Activated naive CD4-positive, alpha-beta T cell treated with anti-CD3 and anti-CD28 coated beads for 36 hours (primary cell): ENCODE results near the gene ANKFY1. TPM values are rescaled to one million over a fixed set of nuclear protein-coding genes. Genes with fewer than 3 reads are reported as not detected.
A peak's percentile ranks its signal among the peaks of the same experiment; 100 is the strongest.

Experiments
- CTCF ChIA-PET: fragments of 350-600 bp; sonication (Branson Sonifier 250); formaldehyde crosslinking; loops from one replicate; lab custom pipeline; 2021; ENCODE audit warnings: antibody characterized with exemption; lab: Charles Lee
- DNase-seq: peaks from one replicate; pipeline ENCODE4 v3.0.0-alpha.2; 2020
- H3K27ac Mint-ChIP-seq: one replicate; pipeline ENCODE4 v1.8.0; 2021; ENCODE audit warnings: mild to moderate bottlenecking, mixed read lengths
- H3K27me3 Mint-ChIP-seq: one replicate; pipeline ENCODE4 v1.8.0; 2021; ENCODE audit warnings: low read depth, mixed read lengths
- H3K36me3 Mint-ChIP-seq: one replicate; pipeline ENCODE4 v1.8.0; 2021; ENCODE audit warnings: low read depth, mixed read lengths
- H3K4me1 Mint-ChIP-seq: one replicate; pipeline ENCODE4 v1.8.0; 2021; ENCODE audit warnings: low read depth, mixed read lengths
- H3K4me3 Mint-ChIP-seq: one replicate; pipeline ENCODE4 v1.8.0; 2021; ENCODE audit warnings: mild to moderate bottlenecking, moderate library complexity, mixed read lengths
- H3K9me3 Mint-ChIP-seq: one replicate; pipeline ENCODE4 v1.8.0; 2021; ENCODE audit warnings: mixed read lengths
- intact Hi-C: fragments of 100-400 bp; cut with micrococcal nuclease; formaldehyde crosslinking; loops from one replicate; pipeline ENCODE4 v1.15.1; 2023
- total RNA-seq, 2 experiments: library from RNA; stranded (reverse); gene quantifications; one replicate each; pipeline ENCODE4 v1.2.3, GENCODE V29; 2021

Gene ANKFY1
- total RNA-seq, 2 experiments from 2014 or later = 36.6 to 37.4 TPM

DNA sequence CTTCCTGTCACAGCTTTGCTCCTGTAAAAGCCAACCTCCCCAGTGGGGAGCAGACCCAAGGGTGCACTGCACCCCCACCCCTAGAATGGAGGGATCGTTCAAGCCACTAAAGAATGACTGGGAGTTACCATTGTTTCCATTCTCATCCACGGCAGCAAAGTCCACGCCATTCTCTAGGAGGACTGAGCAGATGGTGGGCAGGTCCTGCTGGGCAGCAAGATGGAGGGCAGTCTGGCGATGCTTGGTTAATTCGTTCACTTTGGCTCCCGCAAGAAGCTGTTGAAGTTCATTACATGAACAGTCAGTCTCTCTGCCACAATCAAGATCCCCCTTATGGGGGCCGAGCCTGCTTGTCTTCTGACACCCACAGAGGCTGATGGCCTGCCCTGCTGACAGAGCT lies 90.0 kb downstream of the ANKFY1 start:
- CTCF ChIA-PET = no interaction called here
- peaks cover 69% of the 10 kb centered on the region for H3K36me3 Mint-ChIP-seq
- no peak overlapping the region for H3K4me3 Mint-ChIP-seq
- intact Hi-C loops = no loop called here
- H3K27ac Mint-ChIP-seq = no peak overlapping the region
- peaks cover 52% of the 10 kb centered on the region for H3K4me1 Mint-ChIP-seq
- H3K9me3 Mint-ChIP-seq = no peaks in the 10 kb centered on the region
- DNase-seq = no peak
- no peaks in the 10 kb centered on the region for H3K27me3 Mint-ChIP-seq

DNA sequence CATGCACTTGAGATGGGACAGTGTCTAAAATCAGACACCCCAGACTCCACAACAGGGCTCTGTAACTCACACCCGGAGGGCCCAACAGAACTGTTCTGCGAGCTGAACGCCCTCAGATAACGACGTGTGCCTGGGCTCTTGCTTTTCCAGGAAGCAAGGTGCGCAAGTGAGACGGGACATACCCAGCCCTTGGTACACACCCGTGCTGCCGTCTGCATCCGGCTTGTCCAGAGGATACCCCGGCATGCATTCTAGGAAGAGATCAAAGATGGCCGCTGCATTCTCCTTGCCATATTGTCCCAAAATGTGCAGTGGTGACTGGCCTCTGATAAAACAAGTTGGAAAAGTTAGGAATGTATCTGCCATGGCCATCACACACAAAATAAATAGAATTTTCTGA lies 91.4 kb downstream of the ANKFY1 start:
- Mint-ChIP-seq H3K4me1 (peaks cover 41% of the 10 kb centered on the region), H3K9me3 (no peaks in the 10 kb centered on the region), H3K36me3 (peaks cover 59% of the 10 kb centered on the region), H3K27ac (no peak overlapping the region), H3K4me3 (no peak overlapping the region), H3K27me3 (no peaks in the 10 kb centered on the region)
- CTCF ChIA-PET = no interaction called here
- DNase-seq = no peak
- intact Hi-C loops = no loop called here

DNA sequence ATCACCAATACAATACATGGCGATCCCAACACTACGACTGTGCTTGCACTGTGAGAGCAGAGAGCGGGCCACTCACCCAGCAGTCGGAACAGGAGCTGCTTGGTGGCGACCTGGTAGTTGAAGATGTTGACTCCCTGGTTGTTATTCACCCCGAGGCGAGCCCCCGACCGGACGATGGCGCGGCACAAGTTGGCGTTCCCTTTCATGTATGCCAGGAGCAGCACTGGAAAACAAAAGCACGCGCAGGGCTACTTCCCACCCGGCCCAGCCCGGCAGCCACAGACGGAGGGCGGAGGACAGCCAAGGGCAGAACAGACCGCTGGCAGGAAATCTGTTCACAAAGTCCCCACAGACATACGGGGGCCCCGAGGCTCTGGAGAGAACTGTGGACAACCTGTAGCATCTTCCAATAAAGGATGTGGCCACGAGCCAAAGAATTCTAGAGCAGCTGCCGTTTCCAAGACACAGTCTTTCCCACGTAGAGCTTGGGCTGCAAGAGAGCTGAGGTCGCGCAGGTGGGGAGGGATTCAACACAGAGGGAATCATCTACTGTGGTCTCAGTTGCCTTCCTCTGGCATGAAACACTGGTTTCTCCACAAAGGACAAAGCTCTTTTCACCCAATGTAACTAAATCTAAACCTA lies 93.0 kb downstream of the ANKFY1 start:
- peaks cover 25% of the 10 kb centered on the region for H3K4me1 Mint-ChIP-seq
- no peaks in the 10 kb centered on the region for H3K27me3 Mint-ChIP-seq
- no peaks in the 10 kb centered on the region for H3K9me3 Mint-ChIP-seq
- no peak for DNase-seq
- peaks cover 57% of the 10 kb centered on the region for H3K36me3 Mint-ChIP-seq
- CTCF ChIA-PET = interaction anchor here (0.5 kb wide), 1 partner anchor 170 kb away, joined by 3 read pairs; no protein-coding TSS in a partner anchor
- H3K27ac Mint-ChIP-seq = no peak overlapping the region
- H3K4me3 Mint-ChIP-seq = no peak overlapping the region
- intact Hi-C loops = no loop called here

DNA sequence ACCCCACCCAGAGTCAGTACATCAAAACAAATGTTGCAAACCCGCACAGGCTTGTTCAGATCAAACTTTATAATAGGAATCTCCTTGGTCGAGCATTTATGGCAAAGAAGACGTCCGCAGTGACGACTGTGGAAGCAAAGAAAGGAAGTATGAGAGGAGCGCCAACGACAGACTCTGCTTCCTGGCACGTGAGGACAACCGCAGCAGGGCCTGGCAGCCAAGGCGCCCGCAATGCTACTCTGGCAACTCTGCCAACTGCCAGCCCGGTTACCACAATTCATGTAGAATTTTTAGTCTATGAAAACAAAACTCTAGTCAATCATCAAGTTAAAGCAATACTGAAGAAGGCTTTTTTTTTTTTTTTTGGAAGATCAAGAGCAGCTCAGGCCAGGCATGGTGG lies 96.0 kb downstream of the ANKFY1 start:
- no peak overlapping the region for H3K27ac Mint-ChIP-seq
- DNase-seq = peak; percentile 34
- CTCF ChIA-PET = interaction anchor here (0.6 kb wide), 1 partner anchor 8 kb away, joined by 4 read pairs; no protein-coding TSS in a partner anchor
- H3K9me3 Mint-ChIP-seq = no peaks in the 10 kb centered on the region
- intact Hi-C loops = no loop called here
- H3K27me3 Mint-ChIP-seq = no peaks in the 10 kb centered on the region
- no peak overlapping the region for H3K4me3 Mint-ChIP-seq
- H3K36me3 Mint-ChIP-seq = peaks cover 45% of the 10 kb centered on the region
- no peaks in the 10 kb centered on the region for H3K4me1 Mint-ChIP-seq

DNA sequence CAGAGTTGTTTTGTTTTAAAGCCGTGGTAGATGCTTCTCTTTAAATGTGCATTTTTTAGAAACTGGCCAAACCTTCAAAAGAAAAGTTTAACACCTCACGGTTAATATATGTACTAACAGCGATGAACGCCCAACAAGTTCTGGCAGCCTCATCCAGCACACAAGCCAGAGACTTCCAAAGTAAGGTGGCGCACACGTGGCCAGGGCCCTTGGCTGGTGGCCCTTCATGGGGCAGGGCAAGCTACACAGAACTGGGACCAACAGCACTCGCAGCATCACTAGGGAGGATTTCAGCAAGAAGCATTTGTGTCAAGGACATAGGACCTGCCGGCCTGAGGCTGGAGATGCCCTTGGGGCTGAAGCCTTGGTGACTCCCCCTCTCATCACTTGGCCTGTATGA lies 97.4 kb downstream of the ANKFY1 start:
- no peak for DNase-seq
- CTCF ChIA-PET = no interaction called here
- Mint-ChIP-seq H3K27me3 (no peaks in the 10 kb centered on the region), H3K4me1 (no peaks in the 10 kb centered on the region), H3K27ac (no peak overlapping the region), H3K9me3 (no peaks in the 10 kb centered on the region), H3K4me3 (no peak overlapping the region), H3K36me3 (peaks cover 38% of the 10 kb centered on the region)
- intact Hi-C loops = no loop called here

DNA sequence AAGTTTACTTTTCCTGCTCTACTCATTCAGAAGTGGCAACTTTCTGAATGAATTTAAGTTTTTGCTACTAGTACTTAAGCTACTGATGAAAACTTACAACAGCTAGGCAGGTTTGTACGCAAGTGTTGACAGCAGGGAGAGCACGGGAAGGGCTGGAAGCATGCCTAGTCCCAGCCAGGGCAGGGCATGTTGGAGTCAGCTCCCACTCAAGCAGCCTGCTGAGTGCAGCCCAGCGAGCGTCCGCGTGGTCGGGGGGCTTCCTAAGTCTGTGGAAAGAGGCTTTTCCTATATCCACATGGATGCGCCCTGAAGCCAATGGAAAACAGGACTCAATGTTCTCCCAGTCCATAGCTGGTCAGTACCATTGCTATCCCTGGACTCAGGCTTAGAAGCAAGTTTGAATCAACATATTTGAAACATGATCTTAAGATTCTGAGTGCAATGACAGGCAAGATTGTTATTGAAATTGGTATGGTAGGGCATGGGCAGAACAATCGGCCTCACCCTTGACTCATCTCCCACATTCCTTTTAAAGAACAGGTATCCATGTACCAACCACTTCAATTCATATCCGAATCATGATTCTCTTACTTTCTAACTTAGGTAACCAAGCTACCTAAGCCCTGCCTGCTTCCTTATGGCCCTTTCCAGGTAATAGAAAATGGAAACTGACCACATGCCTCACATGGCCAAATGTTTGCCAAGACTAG lies 98.3 kb downstream of the ANKFY1 start:
- no peak overlapping the region for H3K4me3 Mint-ChIP-seq
- H3K27ac Mint-ChIP-seq = no peak overlapping the region
- CTCF ChIA-PET = no interaction called here
- no peaks in the 10 kb centered on the region for H3K27me3 Mint-ChIP-seq
- H3K36me3 Mint-ChIP-seq = peaks cover 34% of the 10 kb centered on the region
- no peaks in the 10 kb centered on the region for H3K4me1 Mint-ChIP-seq
- DNase-seq = no peak
- no peaks in the 10 kb centered on the region for H3K9me3 Mint-ChIP-seq
- intact Hi-C loops = no loop called here

DNA sequence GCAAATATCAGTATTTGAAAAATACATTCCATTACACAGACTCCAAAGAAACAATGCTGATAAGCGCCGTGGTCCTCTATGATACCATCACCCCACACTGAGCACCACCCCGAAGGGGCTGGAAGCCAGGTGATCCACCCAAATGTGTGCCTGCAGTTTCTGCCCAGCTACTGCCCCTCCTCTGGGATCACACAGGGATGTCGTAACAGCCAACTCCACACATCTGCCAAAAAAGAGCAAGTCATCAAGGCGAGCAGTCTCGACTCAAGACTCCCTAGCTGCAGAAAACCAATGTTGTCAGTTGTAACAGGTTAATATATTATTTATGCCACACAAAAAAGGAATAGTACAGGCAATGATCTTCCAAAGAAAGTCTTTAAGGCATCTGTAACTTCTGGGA lies 99.8 kb downstream of the ANKFY1 start:
- H3K4me3 Mint-ChIP-seq = no peak overlapping the region
- H3K4me1 Mint-ChIP-seq = no peaks in the 10 kb centered on the region
- intact Hi-C loops = no loop called here
- peaks cover 23% of the 10 kb centered on the region for H3K36me3 Mint-ChIP-seq
- CTCF ChIA-PET = interaction anchor here (1.1 kb wide), 1 partner anchor 257 kb away, joined by 4 read pairs; no protein-coding TSS in a partner anchor
- H3K27me3 Mint-ChIP-seq = no peaks in the 10 kb centered on the region
- H3K9me3 Mint-ChIP-seq = no peaks in the 10 kb centered on the region
- no peak overlapping the region for H3K27ac Mint-ChIP-seq
- no peak for DNase-seq

DNA sequence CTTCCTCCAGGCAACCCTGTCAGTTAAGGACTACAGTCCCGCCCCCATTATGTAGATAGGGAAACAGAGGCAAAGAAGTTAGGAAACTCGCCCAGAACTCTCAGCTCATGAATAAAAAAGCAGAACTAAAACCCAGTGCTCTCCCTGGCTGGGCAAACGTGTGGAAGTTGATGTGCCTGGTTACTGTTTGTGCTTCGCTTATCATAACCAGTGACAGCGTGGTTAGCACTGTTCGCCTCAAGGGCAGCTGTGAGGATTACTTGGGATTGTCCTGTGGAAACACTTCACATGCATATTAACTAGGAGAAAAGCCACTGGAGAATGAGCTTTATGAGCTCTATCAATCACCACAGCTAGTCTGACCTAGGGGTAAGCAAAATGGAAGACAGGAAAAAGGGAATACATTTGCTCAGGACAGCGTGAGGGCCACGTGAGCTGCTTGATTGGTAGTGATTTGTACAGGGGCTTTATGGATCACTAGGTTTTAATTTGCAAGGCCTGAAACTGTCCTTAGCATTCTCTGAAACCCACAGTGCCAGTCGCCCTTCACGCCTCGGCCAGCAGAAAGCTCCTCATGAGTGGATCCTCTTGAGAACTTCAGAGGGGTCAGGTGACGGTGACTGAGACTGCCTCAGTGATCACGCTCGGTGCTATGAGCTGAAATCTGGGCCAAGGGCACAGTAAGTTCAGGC lies 100.9 kb downstream of the ANKFY1 start:
- no peaks in the 10 kb centered on the region for H3K27me3 Mint-ChIP-seq
- no peak overlapping the region for H3K27ac Mint-ChIP-seq
- no peaks in the 10 kb centered on the region for H3K4me1 Mint-ChIP-seq
- peaks cover 22% of the 10 kb centered on the region for H3K36me3 Mint-ChIP-seq
- no peaks in the 10 kb centered on the region for H3K9me3 Mint-ChIP-seq
- intact Hi-C loops = no loop called here
- H3K4me3 Mint-ChIP-seq = no peak overlapping the region
- CTCF ChIA-PET = interaction anchor here (0.8 to 1.2 kb wide), 3 partner anchors 13 to 258 kb away, joined by 3 to 4 read pairs (median 3); no protein-coding TSS in a partner anchor
- DNase-seq = no peak

DNA sequence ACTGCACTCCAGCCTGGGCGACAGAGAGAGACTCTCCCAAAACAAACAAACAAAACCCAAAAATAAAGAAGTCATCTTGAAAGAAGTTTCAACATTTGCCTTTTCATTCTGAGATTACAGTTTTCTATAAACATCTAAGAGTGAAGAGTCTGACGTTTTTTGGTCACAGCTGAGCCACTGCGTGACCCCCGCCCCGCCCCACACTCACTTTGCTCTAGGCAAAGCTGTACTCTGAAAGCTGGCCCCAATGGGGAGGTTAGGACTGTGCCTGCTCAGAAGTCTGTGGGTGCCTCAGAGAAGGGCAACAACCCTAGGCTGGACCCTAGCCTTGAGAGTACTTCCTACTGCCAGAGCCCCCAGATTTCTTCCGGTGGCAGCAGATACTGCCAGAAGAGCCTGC lies 101.5 kb downstream of the ANKFY1 start:
- Mint-ChIP-seq H3K9me3 (no peaks in the 10 kb centered on the region), H3K4me3 (no peak overlapping the region), H3K27ac (peak overlapping the region; percentile 25), H3K36me3 (peaks cover 17% of the 10 kb centered on the region), H3K27me3 (no peaks in the 10 kb centered on the region), H3K4me1 (no peaks in the 10 kb centered on the region)
- intact Hi-C loops = no loop called here
- CTCF ChIA-PET = interaction anchor here (0.8 to 1.2 kb wide), 3 partner anchors 14 to 214 kb away, joined by 3 to 4 read pairs (median 3); no protein-coding TSS in a partner anchor
- DNase-seq = no peak

DNA sequence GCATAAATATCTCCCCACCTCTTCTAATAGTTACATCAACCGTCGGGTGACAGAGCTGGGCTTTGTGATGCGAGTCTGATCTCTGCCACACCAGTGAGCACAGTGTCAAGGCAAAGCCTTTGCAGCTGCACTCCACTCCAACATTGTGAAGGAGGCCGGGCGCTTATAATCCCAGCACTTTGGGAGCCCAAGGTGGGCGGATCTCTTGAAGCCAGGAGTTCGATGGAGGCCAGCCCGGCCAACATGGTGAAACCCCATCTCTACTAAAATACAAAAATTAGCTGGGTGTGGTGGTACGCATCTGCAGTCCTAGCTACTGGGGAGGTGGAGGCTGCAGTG lies 101.8 kb downstream of the ANKFY1 start:
- Mint-ChIP-seq H3K9me3 (no peaks in the 10 kb centered on the region), H3K27ac (peak overlapping the region; percentile 25), H3K36me3 (peaks cover 14% of the 10 kb centered on the region), H3K4me1 (no peaks in the 10 kb centered on the region), H3K27me3 (no peaks in the 10 kb centered on the region), H3K4me3 (no peak overlapping the region)
- DNase-seq = no peak
- intact Hi-C loops = no loop called here
- CTCF ChIA-PET = interaction anchor here (0.8 to 1.2 kb wide), 2 partner anchors 14 to 214 kb away, joined by 3 to 4 read pairs; no protein-coding TSS in a partner anchor

DNA sequence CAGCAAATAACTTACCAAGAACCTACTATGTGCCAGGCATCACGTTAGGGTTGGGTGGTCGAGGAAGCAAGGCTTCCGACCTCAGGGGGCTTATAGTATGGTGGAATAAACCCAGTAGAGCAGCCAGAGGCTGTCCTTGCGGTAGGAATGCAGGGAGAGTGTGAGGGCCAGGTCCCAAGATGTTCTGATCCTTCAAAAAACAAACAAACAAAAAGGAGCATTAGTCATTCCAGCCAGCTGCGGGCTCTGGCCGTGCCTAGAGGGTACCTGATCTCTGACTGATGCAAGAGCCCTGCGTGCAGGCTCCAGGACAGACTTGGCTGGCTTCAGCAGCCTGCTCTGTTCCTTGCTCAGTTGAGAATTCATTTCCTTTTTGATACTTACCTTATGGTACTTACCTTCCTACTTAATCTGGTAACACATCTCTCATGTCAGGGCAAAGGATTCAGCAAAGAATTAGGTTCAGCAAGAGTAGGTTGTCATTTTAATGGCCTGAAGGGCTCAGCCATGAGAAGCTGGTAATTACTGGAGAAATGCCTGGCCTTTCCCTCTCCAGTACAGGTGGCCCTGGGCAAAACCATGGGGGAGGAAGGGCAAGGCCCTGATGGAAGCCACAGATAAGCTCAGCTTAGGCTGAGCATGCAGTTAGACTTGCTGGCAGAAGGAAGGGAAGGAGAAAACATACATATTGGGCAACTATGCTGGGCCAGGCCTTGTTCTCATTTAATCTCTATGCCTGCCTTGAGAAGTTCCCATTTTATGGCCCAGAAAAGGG lies 102.4 kb downstream of the ANKFY1 start:
- peaks cover 10% of the 10 kb centered on the region for H3K36me3 Mint-ChIP-seq
- CTCF ChIA-PET = interaction anchor here (0.8 to 1.2 kb wide), 2 partner anchors 15 to 215 kb away, joined by 3 to 4 read pairs; no protein-coding TSS in a partner anchor

More for the DNA sequence above, 102.4 kb downstream of the ANKFY1 start:
- no peak overlapping the region for H3K4me3 Mint-ChIP-seq
- H3K27ac Mint-ChIP-seq = peak overlapping the region; percentile 38
- no peaks in the 10 kb centered on the region for H3K9me3 Mint-ChIP-seq
- no peak for DNase-seq
- intact Hi-C loops = no loop called here
- no peaks in the 10 kb centered on the region for H3K4me1 Mint-ChIP-seq
- H3K27me3 Mint-ChIP-seq = no peaks in the 10 kb centered on the region
